Cardiac muscle cell (in vitro differentiated cells and primary cell): ENCODE results near the gene ITGAX. TPM values are rescaled to one million over a fixed set of nuclear protein-coding genes. Genes with fewer than 3 reads are reported as not detected.

Experiments
- DNase-seq, 2 donors: peaks; one replicate each; pipeline versions ENCODE4 v3.0.0 to v3.0.0-alpha.2; 2010 to 2017; ENCODE audit warnings: low read depth in 1 of 2, low spot score in 1 of 2
- H3K27ac ChIP-seq: fragments of 200-600 bp; sonication (generic); 2 replicates; pipeline ENCODE4 v1.5.1; 2016
- H3K27me3 ChIP-seq: fragments of 200-600 bp; sonication (generic); 2 replicates; pipeline ENCODE4 v1.6.0; 2016; ENCODE audit warnings: control low read depth
- H3K36me3 ChIP-seq: fragments of 200-600 bp; sonication (generic); 2 replicates; pipeline ENCODE4 v1.5.1; 2016; ENCODE audit warnings: control low read depth
- H3K4me1 ChIP-seq: fragments of 200-600 bp; sonication (generic); 2 replicates; pipeline ENCODE4 v1.8.1; 2017; ENCODE audit warnings: low read depth, mild to moderate bottlenecking, mixed run types
- H3K4me3 ChIP-seq: fragments of 200-600 bp; sonication (generic); 2 replicates; pipeline ENCODE4 v1.5.1; 2016; ENCODE audit warnings: mild to moderate bottlenecking
- H3K9me3 ChIP-seq: fragments of 200-600 bp; sonication (generic); 2 replicates; pipeline ENCODE4 v1.5.1; 2017; ENCODE audit warnings: low read depth, mild to moderate bottlenecking, control low read depth
- CTCF ChIP-seq: IDR thresholded peaks from 2 replicates; pipeline ENCODE4 v1.5.1; 2012; ENCODE audit warnings: low read depth, mild to moderate bottlenecking, low read length
- polyA plus RNA-seq: library from polyadenylated mRNA; unstranded; fragments of >200 nt; fragmentation: Nextera tagmentation; extraction: Ambion mirVana; gene quantifications from 2 replicates; pipeline ENCODE4 v1.2.1, GENCODE V29; 2016
- total RNA-seq: library from RNA; depleted of rRNA; stranded (reverse); fragments of >200 nt; gene quantifications from 2 replicates; pipeline ENCODE4 v1.2.3, GENCODE V29; 2016

ITGAX gene
- total and polyA plus RNA-seq, 2 experiments from 2014 or later, result 0.69 TPM; not detected in 1

- peaks cover 27% of the 10 kb centered on the region for H3K4me1 ChIP-seq
- no peaks in the 10 kb centered on the region for H3K36me3 ChIP-seq
- no peaks in the 10 kb centered on the region for H3K27me3 ChIP-seq
- no peak overlapping the region for H3K4me3 ChIP-seq
- H3K27ac ChIP-seq, result peak overlapping the region; percentile 52
- no peaks in the 10 kb centered on the region for H3K9me3 ChIP-seq
- TF ChIP-seq CTCF, result no peak
- DNase-seq, result no peak
Measured at GRCh38 chr16:31429796-31430195, 74.8 kb downstream of the ITGAX start.

GRCh38 chr16:31430380-31431052 lies 75.5 kb downstream of the ITGAX start:
- no peaks in the 10 kb centered on the region for H3K36me3 ChIP-seq
- H3K4me3 ChIP-seq, result no peak overlapping the region
- peak overlapping the region; percentile 57 for H3K27ac ChIP-seq
- no peaks in the 10 kb centered on the region for H3K9me3 ChIP-seq
- DNase-seq, result no peak
- H3K4me1 ChIP-seq, result peaks cover 27% of the 10 kb centered on the region
- no peaks in the 10 kb centered on the region for H3K27me3 ChIP-seq
- no peak for TF ChIP-seq CTCF

Other genes with a start within 250 kb of the ITGAX start
- gene BCKDK, start 246.8 kb upstream of the ITGAX start, total RNA-seq, result 109 and 121 TPM in 2 replicates
- 147 and 151 TPM in 2 replicates for gene BCKDK, start 246.8 kb upstream of the ITGAX start, polyA plus RNA-seq
- 88.8 and 112 TPM in 2 replicates for gene KAT8, start 237.5 kb upstream of the ITGAX start, total RNA-seq
- 63.0 and 80.6 TPM in 2 replicates for gene KAT8, start 237.5 kb upstream of the ITGAX start, polyA plus RNA-seq
- gene PRSS8, start 219.4 kb upstream of the ITGAX start, total RNA-seq, result 11.6 TPM in 2 replicates
- 19.5 and 22.5 TPM in 2 replicates for gene PRSS8, start 219.4 kb upstream of the ITGAX start, polyA plus RNA-seq
- gene PRSS36, start 205.1 kb upstream of the ITGAX start, total RNA-seq, result 0.63 and 1.1 TPM in 2 replicates
- 1.8 and 3.3 TPM in 2 replicates for gene PRSS36, start 205.1 kb upstream of the ITGAX start, polyA plus RNA-seq
- 40.6 and 54.4 TPM in 2 replicates for gene FUS, start 175.0 kb upstream of the ITGAX start, total RNA-seq
- gene FUS, start 175.0 kb upstream of the ITGAX start, polyA plus RNA-seq, result 386 and 618 TPM in 2 replicates
- gene PYCARD, start 152.4 kb upstream of the ITGAX start, total RNA-seq, result 1.4 and 2.7 TPM in 2 replicates
- 2.3 and 5.2 TPM in 2 replicates for gene PYCARD, start 152.4 kb upstream of the ITGAX start, polyA plus RNA-seq
- 0.21 and 0.51 TPM in 2 replicates for gene TRIM72, start 141.1 kb upstream of the ITGAX start, total RNA-seq
- not detected in 2 replicates for gene TRIM72, start 141.1 kb upstream of the ITGAX start, polyA plus RNA-seq
- gene PYDC1, start 138.0 kb upstream of the ITGAX start, total RNA-seq, result not detected in 2 replicates
- gene PYDC1, start 138.0 kb upstream of the ITGAX start, polyA plus RNA-seq, result 0.30 TPM in 1 of 2 replicates, not detected in the other
- 0.07 TPM in 1 of 2 replicates, not detected in the other for gene ITGAM, start 95.2 kb upstream of the ITGAX start, total RNA-seq
- gene ITGAM, start 95.2 kb upstream of the ITGAX start, polyA plus RNA-seq, result not detected in 2 replicates
- not detected in 2 replicates for gene ITGAD, start 38.2 kb downstream of the ITGAX start, total RNA-seq
- 0.31 TPM in 1 of 2 replicates, not detected in the other for gene ITGAD, start 38.2 kb downstream of the ITGAX start, polyA plus RNA-seq
- 40.7 and 69.7 TPM in 2 replicates for gene COX6A2, start 73.2 kb downstream of the ITGAX start, total RNA-seq
- 166 and 187 TPM in 2 replicates for gene COX6A2, start 73.2 kb downstream of the ITGAX start, polyA plus RNA-seq
- gene ZNF843, start 87.6 kb downstream of the ITGAX start, total RNA-seq, result 10.3 and 14.0 TPM in 2 replicates
- 4.1 and 4.3 TPM in 2 replicates for gene ZNF843, start 87.6 kb downstream of the ITGAX start, polyA plus RNA-seq
- 19.7 and 21.7 TPM in 2 replicates for gene ARMC5, start 104.3 kb downstream of the ITGAX start, total RNA-seq
- 26.0 and 28.7 TPM in 2 replicates for gene ARMC5, start 104.3 kb downstream of the ITGAX start, polyA plus RNA-seq
- gene TGFB1I1, start 117.0 kb downstream of the ITGAX start, total RNA-seq, result 39.1 and 42.4 TPM in 2 replicates
- 54.0 and 55.8 TPM in 2 replicates for gene TGFB1I1, start 117.0 kb downstream of the ITGAX start, polyA plus RNA-seq
- gene SLC5A2, start 127.9 kb downstream of the ITGAX start, total RNA-seq, result 0.36 TPM in 1 of 2 replicates, not detected in the other
- gene SLC5A2, start 127.9 kb downstream of the ITGAX start, polyA plus RNA-seq, result 3.4 and 4.9 TPM in 2 replicates
- gene RUSF1, start 153.2 kb downstream of the ITGAX start, total RNA-seq, result 112 and 113 TPM in 2 replicates
- gene RUSF1, start 153.2 kb downstream of the ITGAX start, polyA plus RNA-seq, result 54.0 and 58.5 TPM in 2 replicates
- not detected in 2 replicates for gene AHSP, start 172.7 kb downstream of the ITGAX start, total RNA-seq
- gene AHSP, start 172.7 kb downstream of the ITGAX start, polyA plus RNA-seq, result not detected in 2 replicates